Stimulated activated CD8-positive, alpha-beta memory T cell treated with anti-CD3 and anti-CD28 coated beads, Interleukin-4, amount 100 ng/mL, for 48 hours (primary cell): ENCODE results near the gene SLC35F4.
"Not testable (repeated sequence)": the region's sequence is repeated elsewhere in the genome, so short reads cannot be mapped to it uniquely, and the experiment has no call there.

Experiments used
- DNase-seq: peaks from one replicate; pipeline ENCODE4 v3.0.0-alpha.2; 2020

The SLC35F4 gene

DNA sequence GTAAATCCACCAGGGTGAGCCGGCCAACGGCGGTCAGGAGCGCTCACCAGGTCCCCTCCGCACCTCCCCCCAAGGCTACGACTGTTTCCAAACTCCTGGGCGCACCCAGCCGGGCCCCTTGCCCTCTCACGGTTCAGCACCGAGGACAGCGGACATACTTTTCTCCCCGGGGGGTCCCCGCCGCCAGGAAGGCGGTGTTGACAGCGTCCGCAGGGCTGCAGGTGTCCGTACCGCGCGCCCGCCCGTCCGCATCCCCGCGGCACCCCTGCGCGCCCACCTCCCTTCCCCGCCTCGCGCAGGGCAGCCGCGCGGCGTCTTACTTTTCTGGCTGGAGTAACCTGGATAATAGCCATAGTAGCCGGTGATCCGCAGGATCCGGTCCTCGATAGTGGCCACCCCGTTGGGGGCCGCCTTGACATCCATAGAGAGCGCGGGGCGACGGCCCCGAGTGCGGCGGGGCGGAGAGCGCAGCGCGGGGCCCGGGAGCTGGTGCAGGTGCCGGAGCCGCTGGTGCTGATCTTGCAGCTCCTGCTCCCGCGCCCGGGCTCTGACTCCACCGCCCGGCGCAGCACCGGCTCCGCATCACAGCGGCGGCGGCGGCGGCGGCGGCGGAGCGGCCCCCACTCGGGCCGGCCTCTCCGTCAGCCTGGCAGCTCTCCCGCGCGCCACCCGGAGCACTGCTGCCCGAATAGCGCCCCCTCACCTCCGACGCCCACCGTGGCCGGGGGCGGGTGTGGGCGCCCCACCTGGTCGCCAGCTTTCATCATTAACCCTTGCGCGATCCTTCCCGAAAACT, at the start of gene SLC35F4:
TSS of gene SLC35F4 (minus strand) at position 690 of the 796 bp plus-strand sequence.
- peak; percentile 27 for DNase-seq

DNA sequence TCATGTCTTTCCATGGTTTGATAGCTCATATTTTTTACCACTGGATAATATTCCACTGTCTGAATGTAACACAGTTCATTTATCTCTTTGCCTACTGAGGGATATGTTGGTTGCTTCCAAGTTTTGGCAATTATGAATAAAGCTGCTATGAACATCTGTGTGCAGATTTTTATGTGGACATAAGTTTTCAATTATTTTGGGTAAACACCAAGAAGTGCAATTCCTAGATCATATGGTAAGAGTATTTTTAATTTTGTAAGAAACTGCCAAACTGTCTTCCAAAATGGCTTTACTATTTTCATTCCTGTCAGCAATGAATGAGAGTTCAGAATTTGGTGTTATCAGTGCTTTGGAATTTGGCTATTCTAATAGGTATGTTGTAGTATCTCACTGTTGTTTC, 43.7 kb upstream of the SLC35F4 start:
- DNase-seq, result no peak

DNA sequence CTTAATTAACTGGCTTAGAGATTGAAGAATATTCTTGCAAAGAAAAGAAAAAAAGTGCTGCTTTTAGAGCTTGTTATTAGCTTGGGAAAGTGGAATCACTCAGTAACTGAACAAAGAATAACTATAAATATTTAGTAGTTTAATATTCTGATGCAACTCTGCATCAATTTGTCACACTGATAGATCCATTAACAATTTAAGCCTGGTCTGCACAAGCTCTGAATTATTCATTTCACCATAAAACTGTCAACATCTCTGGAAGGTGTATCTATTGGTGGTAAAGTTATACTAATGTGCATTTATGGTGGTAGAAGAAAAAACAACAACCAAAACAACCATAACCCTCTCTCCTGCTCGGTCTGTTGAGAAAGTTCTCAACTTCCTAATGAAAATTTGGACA, 38.1 kb upstream of the SLC35F4 start:
- DNase-seq, result no peak

DNA sequence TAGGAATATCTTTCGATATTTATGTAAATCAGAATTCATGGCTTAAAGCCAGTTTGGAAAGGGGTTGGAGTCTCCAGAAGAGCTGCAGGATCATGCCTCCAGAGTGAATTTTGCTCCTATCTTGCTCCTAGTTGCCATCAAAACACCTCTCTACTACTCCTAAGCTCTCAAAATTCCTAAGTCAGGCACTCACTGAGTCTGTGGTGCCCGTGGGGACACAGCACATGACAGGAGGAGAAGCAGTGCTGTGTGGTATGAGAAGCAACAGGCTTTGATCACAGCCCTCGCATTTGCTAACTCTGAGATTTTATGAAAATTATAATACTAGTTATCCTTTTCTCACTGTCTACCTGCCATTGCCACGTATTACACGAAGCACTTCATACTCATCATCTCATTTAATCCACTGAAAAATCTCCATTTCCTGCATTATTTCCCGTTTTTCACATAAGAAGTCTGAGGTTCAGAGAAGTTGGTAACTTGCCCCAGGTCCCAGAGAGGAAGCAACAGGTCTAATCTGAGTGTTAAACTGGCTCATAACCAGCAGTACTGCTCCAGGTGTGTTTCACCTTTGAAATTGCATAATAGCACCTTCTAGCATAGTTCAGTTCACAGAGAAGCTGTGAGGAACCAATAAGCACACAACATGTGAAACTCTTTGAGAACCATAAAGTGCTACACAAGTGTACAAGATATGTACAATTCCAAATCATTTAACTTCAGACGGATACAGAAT, 33.1 kb upstream of the SLC35F4 start:
- no peak for DNase-seq

GRCh38 chr14:57897144-57897748, 31.4 kb upstream of the SLC35F4 start:
- DNase-seq, result no peak

DNA sequence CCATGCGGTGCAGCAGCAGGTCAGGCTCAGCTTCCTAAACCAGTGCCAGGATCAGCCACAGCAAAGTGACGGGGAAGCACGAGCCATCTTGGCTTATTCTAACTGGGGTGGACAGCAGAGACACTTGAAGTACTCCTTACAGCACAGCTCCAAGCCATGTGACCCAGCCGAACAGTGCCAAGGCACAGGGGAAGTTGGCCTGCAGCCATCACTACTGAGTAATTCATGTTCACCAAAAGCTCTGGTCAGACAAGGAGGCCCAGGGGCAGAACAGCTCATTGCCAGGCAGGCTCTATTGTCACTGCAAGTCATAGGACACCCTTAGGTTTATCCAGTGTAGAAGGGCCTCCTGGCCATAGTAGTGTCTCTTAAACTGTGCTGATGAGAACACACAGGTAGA, 23.4 kb upstream of the SLC35F4 start:
- DNase-seq, result no peak

- DNase-seq, result no peak
Observed at GRCh38 chr14:57884175-57884574, 18.3 kb upstream of the SLC35F4 start.

- DNase-seq, result no peak
Observed at GRCh38 chr14:57883061-57883460, 17.2 kb upstream of the SLC35F4 start.

GRCh38 chr14:57879516-57879915, 13.6 kb upstream of the SLC35F4 start:
- DNase-seq, result no peak

DNA sequence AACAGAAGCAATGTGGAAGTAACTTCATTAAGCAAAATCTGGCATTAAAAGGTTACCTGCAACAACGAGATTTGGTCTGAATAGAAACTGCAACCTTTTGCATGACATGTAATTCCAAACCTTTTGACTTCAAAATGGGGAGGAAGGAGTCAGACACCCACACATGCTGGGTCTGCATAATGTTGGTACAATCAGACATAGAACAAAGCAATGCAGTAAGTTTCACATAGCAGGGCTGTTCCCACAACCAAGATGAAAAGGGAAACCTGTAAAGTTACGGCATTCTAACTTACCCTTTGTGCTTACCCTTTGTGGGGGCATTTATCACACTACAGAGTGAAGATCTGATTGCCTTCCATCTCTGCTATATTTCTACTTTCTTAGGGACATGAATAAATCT, 10.1 kb upstream of the SLC35F4 start:
- no peak for DNase-seq

DNA sequence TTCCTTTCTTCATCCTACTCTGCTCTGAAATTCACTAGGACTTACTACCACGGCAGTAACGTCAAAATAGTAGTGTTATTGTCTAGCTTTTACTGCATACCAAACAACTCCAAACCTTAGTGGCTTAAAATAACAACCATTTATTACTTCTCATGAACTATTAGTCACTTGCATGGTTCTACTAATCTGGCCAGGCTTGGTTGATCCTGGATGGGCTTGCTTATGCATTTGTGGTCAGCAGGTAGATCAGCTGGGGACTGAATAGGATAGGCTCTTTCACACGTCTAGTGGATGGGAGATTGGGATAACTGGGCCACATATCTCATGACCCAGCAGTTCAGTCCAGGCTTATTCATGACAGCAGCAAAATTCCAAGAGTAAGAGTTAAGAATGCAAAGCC, 9.4 kb upstream of the SLC35F4 start:
- DNase-seq, result no peak

DNA sequence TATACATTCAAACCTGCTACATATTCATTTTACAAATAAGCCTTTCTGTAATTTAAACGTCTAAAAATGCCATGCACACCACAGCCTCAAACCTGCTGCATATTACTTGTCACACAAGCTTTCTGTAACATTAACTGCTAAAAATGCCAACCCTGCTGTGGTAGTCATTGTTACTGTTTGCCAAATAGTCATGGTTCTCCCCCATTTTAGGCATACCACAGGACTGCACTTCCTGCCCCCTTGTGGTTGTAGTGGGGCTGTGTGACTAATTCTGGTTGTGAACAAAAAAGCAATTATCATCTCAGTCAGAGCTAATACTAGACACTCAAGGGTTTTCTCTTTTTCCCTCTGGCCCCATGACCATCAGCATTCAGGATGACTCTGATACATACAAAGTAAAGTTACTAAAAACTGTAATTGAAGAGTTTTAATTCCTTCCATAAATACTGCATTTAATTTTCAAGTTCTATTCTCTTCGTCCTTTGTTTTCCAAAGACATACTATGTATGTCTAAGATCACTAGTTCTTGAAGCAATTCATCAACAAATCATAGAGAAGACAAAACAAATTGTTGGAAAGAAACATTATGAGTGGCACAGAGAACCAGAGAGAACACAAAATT, 5.7 kb upstream of the SLC35F4 start:
- DNase-seq, result peak; percentile 28

DNA sequence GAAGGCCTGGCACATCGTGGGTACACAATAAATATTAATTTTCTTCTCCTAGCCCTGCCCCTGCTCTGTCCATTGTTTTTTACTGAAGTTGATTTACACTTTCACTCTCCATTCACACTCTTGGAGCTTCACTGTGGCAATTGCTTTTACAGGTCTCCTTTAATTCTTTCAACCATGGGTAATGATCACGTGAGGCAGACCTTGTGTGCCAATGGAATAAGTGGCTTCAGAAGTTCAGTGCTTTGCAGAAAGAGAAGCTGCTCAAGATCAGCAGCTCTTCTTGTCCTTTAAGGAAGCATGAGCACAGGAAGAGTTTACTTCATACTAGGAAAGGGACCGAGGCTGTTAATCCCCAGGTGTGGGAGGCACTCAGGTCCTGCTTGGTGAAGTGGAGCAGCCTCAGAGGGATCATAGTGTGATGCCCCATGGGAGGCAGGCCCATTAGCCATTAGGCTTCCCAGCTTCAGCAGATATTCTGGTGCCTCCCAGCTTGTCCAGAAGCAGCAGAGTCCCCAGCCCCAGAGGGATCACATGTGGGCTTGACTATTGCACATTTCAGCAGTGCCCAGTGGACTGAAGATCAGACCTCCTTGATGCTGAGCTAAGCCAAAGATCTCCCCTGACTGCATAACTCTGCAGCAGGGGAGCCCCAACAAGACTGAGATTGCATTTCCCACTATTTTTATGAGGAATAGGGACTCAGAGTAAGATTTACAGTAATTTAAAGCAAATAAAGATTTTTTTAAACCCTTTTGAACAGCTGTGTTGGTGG, 5.0 kb upstream of the SLC35F4 start:
- DNase-seq, result no peak

DNA sequence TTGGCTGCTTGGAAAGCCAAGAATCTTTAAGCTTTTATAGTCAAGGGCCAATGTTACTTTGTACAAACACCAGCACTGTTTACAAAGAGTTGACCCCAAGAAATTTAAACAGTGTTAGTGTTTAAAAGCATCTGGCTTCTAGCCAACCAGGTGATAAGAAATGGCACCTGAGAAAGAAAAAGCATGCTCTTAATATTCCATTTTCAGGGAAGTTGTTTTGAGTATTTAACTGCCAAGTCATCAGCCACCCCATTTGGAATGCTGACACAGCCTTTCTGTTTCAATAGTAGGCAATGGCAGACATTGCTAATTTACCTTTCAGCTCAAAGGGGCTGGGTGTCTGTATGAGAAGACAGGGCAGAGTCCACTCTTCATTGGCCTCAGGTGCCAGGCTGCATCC, 3.7 kb upstream of the SLC35F4 start:
- DNase-seq, result no peak

DNA sequence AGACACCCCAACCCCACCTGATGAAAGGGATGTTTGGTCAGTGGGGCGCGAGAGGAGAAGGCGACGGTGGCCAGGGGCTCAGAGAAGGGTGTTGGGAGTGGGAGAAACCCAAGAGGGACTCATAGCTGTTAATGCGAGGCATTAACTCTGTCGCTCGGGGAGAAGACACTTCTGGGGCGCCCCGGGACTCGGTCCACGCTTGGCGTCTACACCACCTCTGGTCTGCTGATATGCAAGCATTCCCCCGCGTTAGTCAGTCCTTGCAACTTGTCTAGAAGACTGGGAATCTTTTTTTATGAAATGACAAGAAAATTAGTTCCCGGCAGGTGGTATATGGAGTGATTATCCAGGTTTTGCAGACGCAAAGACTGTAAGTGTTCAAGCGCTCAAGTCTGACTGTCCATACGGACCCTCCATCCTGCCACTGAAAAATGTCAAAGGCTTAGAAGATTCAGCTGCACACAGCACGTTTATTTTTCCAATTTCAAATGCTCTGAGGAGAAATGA, 360 bp upstream of the SLC35F4 start:
- DNase-seq, result no peak

- DNase-seq, result no peak
Observed at GRCh38 chr14:57865066-57865402, 858 bp downstream of the SLC35F4 start.

DNA sequence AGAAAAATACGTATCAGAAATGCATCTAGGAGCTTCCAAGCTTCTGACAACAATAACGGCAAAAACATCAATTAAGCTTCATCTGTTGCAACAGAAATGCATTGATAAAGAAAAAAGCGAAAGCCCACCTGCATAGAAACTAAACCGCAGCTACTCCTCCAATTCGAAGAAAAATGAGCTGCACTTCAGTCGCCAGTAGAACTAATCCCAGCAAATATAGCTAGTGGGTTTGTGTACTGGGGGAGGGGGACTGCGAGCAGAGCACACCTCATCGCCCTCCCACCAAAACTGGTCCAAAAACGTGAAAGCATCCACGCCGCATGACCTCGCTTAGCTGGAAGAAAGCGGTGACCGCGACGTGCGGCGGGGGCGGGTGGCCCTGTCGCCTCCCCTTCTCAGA, 1.2 kb downstream of the SLC35F4 start:
- no peak for DNase-seq

GRCh38 chr14:57863471-57863870, 2.4 kb downstream of the SLC35F4 start:
- no peak for DNase-seq

DNA sequence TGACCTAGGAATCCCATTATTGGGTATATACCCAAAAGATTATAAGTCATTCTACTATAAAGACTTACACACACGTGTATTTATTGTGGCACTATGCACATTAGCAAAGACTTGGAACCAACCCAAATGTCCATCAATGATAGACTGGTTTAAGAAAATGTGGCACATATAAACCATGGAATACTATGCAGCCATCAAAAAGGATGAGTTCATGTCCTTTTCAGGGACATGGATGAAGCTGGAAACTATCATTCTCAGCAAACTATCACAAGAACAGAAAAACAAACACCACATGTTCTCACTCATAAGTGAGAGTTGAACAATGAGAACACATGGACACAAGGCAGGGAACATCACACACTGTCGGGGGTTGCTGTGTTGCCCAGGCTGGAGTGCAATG, 10.2 kb downstream of the SLC35F4 start:
- DNase-seq, result not testable (repeated sequence)

DNA sequence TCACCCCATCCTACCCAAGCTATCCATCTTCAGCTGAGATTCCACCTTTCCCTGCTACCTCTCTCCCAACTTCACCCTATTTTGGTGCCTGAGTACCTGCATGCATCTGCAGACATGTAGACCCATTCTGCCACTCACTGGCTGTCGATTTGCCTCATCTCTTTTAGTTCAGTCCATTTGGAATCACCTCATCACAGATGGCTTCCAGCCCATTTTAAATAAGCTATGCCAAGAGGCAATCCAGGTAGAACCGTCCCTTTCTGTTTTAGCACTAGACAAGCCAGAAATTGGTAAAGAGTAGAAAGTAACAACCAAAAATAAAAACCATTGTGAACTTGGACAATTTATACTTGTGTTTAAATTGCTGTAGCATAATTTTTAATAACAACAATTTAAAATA, 11.3 kb downstream of the SLC35F4 start:
- DNase-seq, result no peak

GRCh38 chr14:57851354-57851753, 14.5 kb downstream of the SLC35F4 start:
- no peak for DNase-seq

- DNase-seq, result no peak
Observed at GRCh38 chr14:57848786-57849185, 17.1 kb downstream of the SLC35F4 start.

DNA sequence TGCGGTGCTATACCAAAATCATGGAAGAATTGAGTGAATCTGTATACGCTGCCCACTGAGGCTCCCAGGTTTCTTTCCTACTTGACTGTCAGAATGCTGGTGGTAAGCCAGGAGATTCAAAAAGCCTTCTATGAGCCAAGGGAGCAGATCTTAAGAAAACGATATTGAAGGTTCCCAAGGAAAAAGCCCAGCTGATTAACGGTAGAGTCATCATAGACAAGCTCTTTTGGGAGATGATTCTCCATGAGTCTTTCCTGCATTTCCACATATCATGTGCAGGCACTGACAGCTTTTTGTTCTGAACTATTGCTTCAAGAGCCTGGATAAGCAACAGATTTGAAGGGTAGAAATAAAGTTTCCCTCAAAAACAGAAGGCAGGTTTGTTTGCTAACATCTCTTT, 17.5 kb downstream of the SLC35F4 start:
- DNase-seq, result no peak
